Measurements from ENCODE around the gene TNFRSF21. TPM values are rescaled to one million over a fixed set of nuclear protein-coding genes. Genes with fewer than 3 reads are reported as not detected.

The TNFRSF21 gene
- total RNA-seq, 2 donors from 2014 or later = 21.8 to 22.5 TPM

GRCh38 chr6:47247227-47247797, 62.4 kb downstream of the TNFRSF21 start:
- Histone ChIP-seq H3K36me3 (no peaks in the 10 kb centered on the region), H3K27ac (no peak overlapping the region), H3K27me3 (replicated peaks; ENCODE audit: insufficient read depth) (no peaks in the 10 kb centered on the region), H3K4me1 (replicated peaks) (no peaks in the 10 kb centered on the region), H3K9me3 (no peaks in the 10 kb centered on the region), H3K4me3 (no peak overlapping the region)
- WGBS = 16% methylated on average over 2 of the region's 2 CpGs
- TF ChIP-seq CTCF (IDR thresholded peaks at IDR 0.05) (no peak), POLR2AphosphoS5 (IDR thresholded peaks at IDR 0.05) (no peak), POLR2A (IDR thresholded peaks at IDR 0.05) (no peak)
- intact Hi-C loops (cut with DNase I) = no loop called here
- no peak for DNase-seq (ENCODE audit: low spot score)

- no peaks in the 10 kb centered on the region for H3K9me3 ChIP-seq
- H3K27ac ChIP-seq = no peak overlapping the region
- WGBS = 76% methylated on average over 2 of the region's 2 CpGs
- TF ChIP-seq CTCF (IDR thresholded peaks at IDR 0.05) (no peak), POLR2AphosphoS5 (IDR thresholded peaks at IDR 0.05) (no peak)
- DNase-seq (ENCODE audit: low spot score) = no peak
- no peak overlapping the region for H3K4me3 ChIP-seq
- intact Hi-C loops (cut with DNase I) = no loop called here
- no peaks in the 10 kb centered on the region for H3K27me3 ChIP-seq (replicated peaks; ENCODE audit: insufficient read depth)
- H3K36me3 ChIP-seq = no peaks in the 10 kb centered on the region
- H3K4me1 ChIP-seq (replicated peaks) = peaks cover 4% of the 10 kb centered on the region
These were observed 63.2 kb downstream of the TNFRSF21 start for GRCh38 chr6:47246551-47246950.

- TF ChIP-seq POLR2A (IDR thresholded peaks at IDR 0.05) (no peak), POLR2AphosphoS5 (IDR thresholded peaks at IDR 0.05) (no peak), CTCF (IDR thresholded peaks at IDR 0.05) (no peak)
- H3K4me1 ChIP-seq (replicated peaks) = peaks cover 4% of the 10 kb centered on the region
- DNase-seq (ENCODE audit: low spot score) = no peak
- no peak overlapping the region for H3K27ac ChIP-seq
- no peaks in the 10 kb centered on the region for H3K27me3 ChIP-seq (replicated peaks; ENCODE audit: insufficient read depth)
- no peaks in the 10 kb centered on the region for H3K9me3 ChIP-seq
- 53% methylated on average over 2 of the region's 2 CpGs for WGBS
- H3K4me3 ChIP-seq = no peak overlapping the region
- H3K36me3 ChIP-seq = no peaks in the 10 kb centered on the region
- intact Hi-C loops (cut with DNase I) = no loop called here
These were observed 63.8 kb downstream of the TNFRSF21 start for GRCh38 chr6:47245745-47246371.

GRCh38 chr6:47242483-47243386, 67.0 kb downstream of the TNFRSF21 start:
- peaks cover 4% of the 10 kb centered on the region for H3K4me1 ChIP-seq (replicated peaks)
- peak; percentile 17 for TF ChIP-seq POLR2A (IDR thresholded peaks at IDR 0.05)
- peak; percentile 94 for TF ChIP-seq POLR2AphosphoS5 (IDR thresholded peaks at IDR 0.05)
- TF ChIP-seq CTCF (IDR thresholded peaks at IDR 0.05) = no peak
- no peaks in the 10 kb centered on the region for H3K36me3 ChIP-seq

More at GRCh38 chr6:47242483-47243386, 67.0 kb downstream of the TNFRSF21 start:
- intact Hi-C loops (cut with DNase I) = no loop called here
- peak; percentile 90 for DNase-seq (ENCODE audit: low spot score)
- H3K4me3 ChIP-seq = no peak overlapping the region
- no peaks in the 10 kb centered on the region for H3K27me3 ChIP-seq (replicated peaks; ENCODE audit: insufficient read depth)
- peak overlapping the region; percentile 35 to 43 for H3K27ac ChIP-seq
- 38% methylated on average over 14 of the region's 14 CpGs for WGBS
- no peaks in the 10 kb centered on the region for H3K9me3 ChIP-seq

Measured in prostate gland (tissue), 2 donors.